Keratinocyte (primary cell): Measurements from ENCODE around the gene AMZ1.
"Not testable (repeated sequence)": the region's sequence is repeated elsewhere in the genome, so short reads cannot be mapped to it uniquely, and the experiment has no call there.

Experiments used
- EZH2 ChIP-seq: IDR thresholded peaks from one replicate; pipeline ENCODE4 v1.6.1; 2012; ENCODE audit warnings: inconsistent platforms, mild to moderate bottlenecking, low read length, moderate library complexity
- TF ChIP-seq, protein P1 (sequence below), 3 experiments: IDR thresholded peaks in 1 of 3; conservative IDR thresholded peaks in 1 of 3; optimal IDR thresholded peaks in 1 of 3; 2 replicates in 2 of 3; 3 replicates in 1 of 3; pipeline versions ENCODE3 to v1.5.1; 2011; ENCODE audit warnings: low read length in 3 of 3, mild to moderate bottlenecking in 3 of 3, moderate library complexity in 2 of 3, control low read depth in 1 of 3, inconsistent platforms in 1 of 3; ENCODE audit not compliant: insufficient read depth in 2 of 3; ENCODE audit errors: extremely low read depth in 1 of 3

- TF ChIP-seq EZH2, result not testable (repeated sequence)
- TF ChIP-seq, protein P1, sequence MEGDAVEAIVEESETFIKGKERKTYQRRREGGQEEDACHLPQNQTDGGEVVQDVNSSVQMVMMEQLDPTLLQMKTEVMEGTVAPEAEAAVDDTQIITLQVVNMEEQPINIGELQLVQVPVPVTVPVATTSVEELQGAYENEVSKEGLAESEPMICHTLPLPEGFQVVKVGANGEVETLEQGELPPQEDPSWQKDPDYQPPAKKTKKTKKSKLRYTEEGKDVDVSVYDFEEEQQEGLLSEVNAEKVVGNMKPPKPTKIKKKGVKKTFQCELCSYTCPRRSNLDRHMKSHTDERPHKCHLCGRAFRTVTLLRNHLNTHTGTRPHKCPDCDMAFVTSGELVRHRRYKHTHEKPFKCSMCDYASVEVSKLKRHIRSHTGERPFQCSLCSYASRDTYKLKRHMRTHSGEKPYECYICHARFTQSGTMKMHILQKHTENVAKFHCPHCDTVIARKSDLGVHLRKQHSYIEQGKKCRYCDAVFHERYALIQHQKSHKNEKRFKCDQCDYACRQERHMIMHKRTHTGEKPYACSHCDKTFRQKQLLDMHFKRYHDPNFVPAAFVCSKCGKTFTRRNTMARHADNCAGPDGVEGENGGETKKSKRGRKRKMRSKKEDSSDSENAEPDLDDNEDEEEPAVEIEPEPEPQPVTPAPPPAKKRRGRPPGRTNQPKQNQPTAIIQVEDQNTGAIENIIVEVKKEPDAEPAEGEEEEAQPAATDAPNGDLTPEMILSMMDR (optimal IDR thresholded peaks at IDR 0.05 in 1 of 3, IDR thresholded peaks at IDR 0.05 in 1 of 3, conservative IDR thresholded peaks at IDR 0.05 in 1 of 3; ENCODE audit: extremely low read depth in 1 of 3, insufficient read depth in 2 of 3, low read length in 3 of 3), result not testable (repeated sequence)
Measured at GRCh38 chr7:2724036-2724435, 36.0 kb downstream of the AMZ1 start.
